Astrocyte (in vitro differentiated cells and primary cell): Measurements from ENCODE around the gene SYTL2. TPM values are rescaled to one million over a fixed set of nuclear protein-coding genes. Genes with fewer than 3 reads are reported as not detected.

Experiments used
- DNase-seq: peaks from one replicate; pipeline ENCODE4 v3.0.0-alpha.2; 2010; ENCODE audit warnings: low read depth
- FAIRE-seq: peaks from 2 replicates; lab custom pipeline; 2011; peaks lifted over from hg19 to GRCh38; lab: Jason Lieb, UNC
- H2AFZ ChIP-seq: 2 replicates; pipeline ENCODE4 v1.6.0; 2012; ENCODE audit warnings: low read depth, low read length, inconsistent platforms
- H3K27ac ChIP-seq: 2 replicates; pipeline ENCODE4 v1.5.1; 2011; ENCODE audit warnings: low read depth, low read length, inconsistent platforms
- H3K27me3 ChIP-seq: 2 replicates; pipeline ENCODE4 v1.6.0; 2011; ENCODE audit warnings: low read length, inconsistent platforms; ENCODE audit not compliant: insufficient read depth
- H3K36me3 ChIP-seq: 2 replicates; pipeline ENCODE4 v1.5.1; 2011; ENCODE audit warnings: low read length, inconsistent platforms; ENCODE audit not compliant: insufficient read depth
- H3K4me1 ChIP-seq: 2 replicates; pipeline ENCODE4 v1.5.1; 2011; ENCODE audit warnings: low read length, inconsistent platforms; ENCODE audit not compliant: insufficient read depth
- H3K4me2 ChIP-seq: 2 replicates; pipeline ENCODE4 v1.6.0; 2012; ENCODE audit warnings: low read length, inconsistent platforms
- H3K4me3 ChIP-seq: 2 replicates; pipeline ENCODE4 v1.5.1; 2011; ENCODE audit warnings: low read depth, mild to moderate bottlenecking, low read length, inconsistent platforms; ENCODE audit not compliant: insufficient read depth
- H3K79me2 ChIP-seq: 2 replicates; pipeline ENCODE4 v1.6.0; 2012; ENCODE audit warnings: mild to moderate bottlenecking, low read length, inconsistent platforms; ENCODE audit not compliant: insufficient read depth
- H3K9ac ChIP-seq: 2 replicates; pipeline ENCODE4 v1.6.0; 2012; ENCODE audit warnings: mild to moderate bottlenecking, low read length, inconsistent platforms
- H3K9me3 ChIP-seq: 2 replicates; pipeline ENCODE4 v1.5.1; 2012; ENCODE audit warnings: low read depth, mild to moderate bottlenecking, low read length, inconsistent platforms; ENCODE audit not compliant: insufficient read depth
- H4K20me1 ChIP-seq: 2 replicates; pipeline ENCODE4 v1.6.0; 2012; ENCODE audit warnings: low read length, inconsistent platforms; ENCODE audit not compliant: insufficient read depth
- H3K27ac Mint-ChIP-seq: one replicate; pipeline ENCODE4 v1.8.0; 2021; ENCODE audit warnings: mild to moderate bottlenecking, mixed read lengths; ENCODE audit not compliant: unreplicated experiment
- H3K27me3 Mint-ChIP-seq: one replicate; pipeline ENCODE4 v1.8.0; 2021; ENCODE audit warnings: low read depth, mixed read lengths; ENCODE audit not compliant: unreplicated experiment
- H3K36me3 Mint-ChIP-seq: one replicate; pipeline ENCODE4 v1.8.0; 2021; ENCODE audit warnings: low read depth, mixed read lengths; ENCODE audit not compliant: unreplicated experiment
- H3K4me1 Mint-ChIP-seq: one replicate; pipeline ENCODE4 v1.8.0; 2021; ENCODE audit warnings: low read depth, mixed read lengths; ENCODE audit not compliant: unreplicated experiment
- H3K4me3 Mint-ChIP-seq: one replicate; pipeline ENCODE4 v1.8.0; 2021; ENCODE audit warnings: mild to moderate bottlenecking, moderate library complexity, mixed read lengths; ENCODE audit not compliant: unreplicated experiment
- H3K9me3 Mint-ChIP-seq: one replicate; pipeline ENCODE4 v1.8.0; 2021; ENCODE audit warnings: mild to moderate bottlenecking, mixed read lengths; ENCODE audit not compliant: unreplicated experiment
- CTCF ChIP-seq: IDR thresholded peaks from 2 replicates; pipeline ENCODE4 v1.5.1; 2011; ENCODE audit warnings: low read depth, mild to moderate bottlenecking, inconsistent platforms, low read length, moderate library complexity; ENCODE audit not compliant: insufficient read depth
- EZH2 ChIP-seq: IDR thresholded peaks from 2 replicates; pipeline ENCODE4 v1.6.1; 2012; ENCODE audit warnings: mild to moderate bottlenecking, low read length, inconsistent platforms; ENCODE audit not compliant: insufficient read depth
- total RNA-seq: library from RNA; stranded (reverse); gene quantifications from 2 replicates; pipeline ENCODE4 v1.2.1, GENCODE V29; 2021

The SYTL2 gene
- total RNA-seq, 1 donor from 2014 or later, result 36.9 TPM

GRCh38 chr11:85704967-85705366 lies 106.0 kb downstream of the SYTL2 start:
- H3K36me3 ChIP-seq, result no peaks in the 10 kb centered on the region
- H3K27ac ChIP-seq, result no peak overlapping the region
- H4K20me1 ChIP-seq, result no peaks in the 10 kb centered on the region
- no peaks in the 10 kb centered on the region for H3K79me2 ChIP-seq
- H3K4me2 ChIP-seq, result no peak overlapping the region
- no peak for TF ChIP-seq EZH2
- TF ChIP-seq CTCF, result no peak
- H3K9me3 Mint-ChIP-seq, result no peaks in the 10 kb centered on the region
- H3K4me1 Mint-ChIP-seq, result peaks cover 5% of the 10 kb centered on the region
- H3K4me1 ChIP-seq, result no peaks in the 10 kb centered on the region
- peak; percentile 64 for FAIRE-seq
- no peak overlapping the region for H3K4me3 Mint-ChIP-seq
- H3K36me3 Mint-ChIP-seq, result peaks cover 2% of the 10 kb centered on the region
- no peak overlapping the region for H2AFZ ChIP-seq
- no peak for DNase-seq
- no peaks in the 10 kb centered on the region for H3K27me3 ChIP-seq
- H3K27ac Mint-ChIP-seq, result no peak overlapping the region
- no peaks in the 10 kb centered on the region for H3K27me3 Mint-ChIP-seq
- no peak overlapping the region for H3K4me3 ChIP-seq
- no peaks in the 10 kb centered on the region for H3K9me3 ChIP-seq
- H3K9ac ChIP-seq, result no peak overlapping the region

GRCh38 chr11:85699957-85700741 lies 110.8 kb downstream of the SYTL2 start:
- no peak overlapping the region for H3K4me3 ChIP-seq
- H3K9me3 ChIP-seq, result no peaks in the 10 kb centered on the region
- H3K36me3 ChIP-seq, result no peaks in the 10 kb centered on the region
- no peaks in the 10 kb centered on the region for H3K27me3 Mint-ChIP-seq
- no peak overlapping the region for H3K27ac ChIP-seq
- H3K36me3 Mint-ChIP-seq, result peaks cover 12% of the 10 kb centered on the region
- FAIRE-seq (no peak), DNase-seq (no peak)
- no peaks in the 10 kb centered on the region for H4K20me1 ChIP-seq
- H3K4me3 Mint-ChIP-seq, result no peak overlapping the region
- H3K27me3 ChIP-seq, result no peaks in the 10 kb centered on the region
- no peak overlapping the region for H3K4me2 ChIP-seq
- no peaks in the 10 kb centered on the region for H3K79me2 ChIP-seq
- H2AFZ ChIP-seq, result no peak overlapping the region
- peaks cover 2% of the 10 kb centered on the region for H3K4me1 Mint-ChIP-seq
- H3K27ac Mint-ChIP-seq, result no peak overlapping the region
- peaks cover 2% of the 10 kb centered on the region for H3K9me3 Mint-ChIP-seq
- no peak for TF ChIP-seq CTCF
- no peak for TF ChIP-seq EZH2
- no peak overlapping the region for H3K9ac ChIP-seq
- H3K4me1 ChIP-seq, result no peaks in the 10 kb centered on the region

GRCh38 chr11:85698195-85698594 lies 112.7 kb downstream of the SYTL2 start:
- no peak overlapping the region for H3K4me3 ChIP-seq
- H4K20me1 ChIP-seq, result no peaks in the 10 kb centered on the region
- Mint-ChIP-seq H3K4me1 (peaks cover 5% of the 10 kb centered on the region), H3K4me3 (no peak overlapping the region), H3K27ac (no peak overlapping the region), H3K9me3 (peaks cover 2% of the 10 kb centered on the region), H3K36me3 (peaks cover 12% of the 10 kb centered on the region), H3K27me3 (no peaks in the 10 kb centered on the region)
- no peaks in the 10 kb centered on the region for H3K4me1 ChIP-seq
- H3K36me3 ChIP-seq, result no peaks in the 10 kb centered on the region
- FAIRE-seq (no peak), DNase-seq (no peak)
- no peak overlapping the region for H3K4me2 ChIP-seq
- H2AFZ ChIP-seq, result no peak overlapping the region
- H3K27me3 ChIP-seq, result no peaks in the 10 kb centered on the region
- no peaks in the 10 kb centered on the region for H3K9me3 ChIP-seq
- no peak overlapping the region for H3K9ac ChIP-seq
- no peak overlapping the region for H3K27ac ChIP-seq
- TF ChIP-seq CTCF, result no peak
- no peak for TF ChIP-seq EZH2
- H3K79me2 ChIP-seq, result no peaks in the 10 kb centered on the region
